ENCODE results near the gene DNAJC15.
A peak's percentile ranks its signal among the peaks of the same experiment; 100 is the strongest.

Gene DNAJC15

GRCh38 chr13:43077906-43078305 is 54.5 kb downstream of the DNAJC15 start:
- DNase-seq (ENCODE audit: insufficient read length), result no peak
- TF ChIP-seq TAF1 (IDR thresholded peaks at IDR 0.05; ENCODE audit: borderline replicate concordance, low read depth, low read length), result no peak
- no peak for TF ChIP-seq POLR2A (IDR thresholded peaks at IDR 0.05; ENCODE audit: low read depth, low read length)
- no peak for TF ChIP-seq POLR2AphosphoS5 (IDR thresholded peaks at IDR 0.05; ENCODE audit: low read depth, low read length)
- peak; percentile 67 for FAIRE-seq

- FAIRE-seq (peak; percentile 57), DNase-seq (ENCODE audit: insufficient read length) (no peak)
- TF ChIP-seq POLR2A (IDR thresholded peaks at IDR 0.05; ENCODE audit: low read depth, low read length), result no peak
Measured at GRCh38 chr13:43078399-43078798, 55.0 kb downstream of the DNAJC15 start.

GRCh38 chr13:43079392-43079931 is 56.1 kb downstream of the DNAJC15 start:
- DNase-seq (ENCODE audit: insufficient read length) (no peak), FAIRE-seq (no peak)
- TF ChIP-seq TAF1 (IDR thresholded peaks at IDR 0.05; ENCODE audit: borderline replicate concordance, low read depth, low read length) (no peak), POLR2AphosphoS5 (IDR thresholded peaks at IDR 0.05; ENCODE audit: low read depth, low read length) (no peak)

- no peak for DNase-seq (ENCODE audit: insufficient read length)
- FAIRE-seq, result no peak
- TF ChIP-seq TAF1 (IDR thresholded peaks at IDR 0.05; ENCODE audit: borderline replicate concordance, low read depth, low read length) (no peak), POLR2AphosphoS5 (IDR thresholded peaks at IDR 0.05; ENCODE audit: low read depth, low read length) (no peak), POLR2A (IDR thresholded peaks at IDR 0.05; ENCODE audit: low read depth, low read length) (no peak)
Measured at GRCh38 chr13:43080199-43080598, 56.8 kb downstream of the DNAJC15 start.

- no peak for DNase-seq (ENCODE audit: insufficient read length)
- TF ChIP-seq POLR2A (IDR thresholded peaks at IDR 0.05; ENCODE audit: low read depth, low read length) (no peak), POLR2AphosphoS5 (IDR thresholded peaks at IDR 0.05; ENCODE audit: low read depth, low read length) (no peak), TAF1 (IDR thresholded peaks at IDR 0.05; ENCODE audit: borderline replicate concordance, low read depth, low read length) (no peak)
- no peak for FAIRE-seq
Measured at GRCh38 chr13:43081866-43082265, 58.5 kb downstream of the DNAJC15 start.

GRCh38 chr13:43083750-43084149 is 60.4 kb downstream of the DNAJC15 start:
- FAIRE-seq (no peak), DNase-seq (ENCODE audit: insufficient read length) (no peak)
- TF ChIP-seq TAF1 (IDR thresholded peaks at IDR 0.05; ENCODE audit: borderline replicate concordance, low read depth, low read length), result no peak
- TF ChIP-seq POLR2AphosphoS5 (IDR thresholded peaks at IDR 0.05; ENCODE audit: low read depth, low read length), result no peak
- TF ChIP-seq POLR2A (IDR thresholded peaks at IDR 0.05; ENCODE audit: low read depth, low read length), result no peak

GRCh38 chr13:43085545-43085944 is 62.2 kb downstream of the DNAJC15 start:
- no peak for DNase-seq (ENCODE audit: insufficient read length)
- FAIRE-seq, result no peak
- TF ChIP-seq POLR2AphosphoS5 (IDR thresholded peaks at IDR 0.05; ENCODE audit: low read depth, low read length), result no peak
- no peak for TF ChIP-seq TAF1 (IDR thresholded peaks at IDR 0.05; ENCODE audit: borderline replicate concordance, low read depth, low read length)
- no peak for TF ChIP-seq POLR2A (IDR thresholded peaks at IDR 0.05; ENCODE audit: low read depth, low read length)

- DNase-seq (ENCODE audit: insufficient read length), result no peak
- no peak for TF ChIP-seq POLR2A (IDR thresholded peaks at IDR 0.05; ENCODE audit: low read depth, low read length)
- no peak for TF ChIP-seq TAF1 (IDR thresholded peaks at IDR 0.05; ENCODE audit: borderline replicate concordance, low read depth, low read length)
- TF ChIP-seq POLR2AphosphoS5 (IDR thresholded peaks at IDR 0.05; ENCODE audit: low read depth, low read length), result no peak
- no peak for FAIRE-seq
Measured at GRCh38 chr13:43086181-43086580, 62.8 kb downstream of the DNAJC15 start.

- TF ChIP-seq POLR2A (IDR thresholded peaks at IDR 0.05; ENCODE audit: low read depth, low read length) (no peak), TAF1 (IDR thresholded peaks at IDR 0.05; ENCODE audit: borderline replicate concordance, low read depth, low read length) (no peak), POLR2AphosphoS5 (IDR thresholded peaks at IDR 0.05; ENCODE audit: low read depth, low read length) (no peak)
- FAIRE-seq (peak; percentile 17), DNase-seq (ENCODE audit: insufficient read length) (no peak)
Measured at GRCh38 chr13:43088093-43088511, 64.7 kb downstream of the DNAJC15 start.

- TF ChIP-seq POLR2A (IDR thresholded peaks at IDR 0.05; ENCODE audit: low read depth, low read length) (no peak), POLR2AphosphoS5 (IDR thresholded peaks at IDR 0.05; ENCODE audit: low read depth, low read length) (no peak), TAF1 (IDR thresholded peaks at IDR 0.05; ENCODE audit: borderline replicate concordance, low read depth, low read length) (no peak)
- FAIRE-seq, result peak; percentile 14
- DNase-seq (ENCODE audit: insufficient read length), result no peak
Measured at GRCh38 chr13:43089912-43090498, 66.6 kb downstream of the DNAJC15 start.

- FAIRE-seq, result no peak
- TF ChIP-seq POLR2A (IDR thresholded peaks at IDR 0.05; ENCODE audit: low read depth, low read length) (no peak), POLR2AphosphoS5 (IDR thresholded peaks at IDR 0.05; ENCODE audit: low read depth, low read length) (no peak), TAF1 (IDR thresholded peaks at IDR 0.05; ENCODE audit: borderline replicate concordance, low read depth, low read length) (no peak)
- DNase-seq (ENCODE audit: insufficient read length), result no peak
Measured at GRCh38 chr13:43094901-43095300, 71.5 kb downstream of the DNAJC15 start.

GRCh38 chr13:43095771-43096719 is 72.7 kb downstream of the DNAJC15 start:
- FAIRE-seq (no peak), DNase-seq (ENCODE audit: insufficient read length) (no peak)

More at GRCh38 chr13:43095771-43096719, 72.7 kb downstream of the DNAJC15 start:
- TF ChIP-seq POLR2A (IDR thresholded peaks at IDR 0.05; ENCODE audit: low read depth, low read length), result no peak
- TF ChIP-seq TAF1 (IDR thresholded peaks at IDR 0.05; ENCODE audit: borderline replicate concordance, low read depth, low read length), result no peak
- TF ChIP-seq POLR2AphosphoS5 (IDR thresholded peaks at IDR 0.05; ENCODE audit: low read depth, low read length), result no peak
